ENCODE data around the gene CPS1.
A peak's percentile ranks its signal among the peaks of the same experiment; 100 is the strongest.

Gene CPS1

GRCh38 chr2:210604666-210605065, 48.3 kb downstream of the CPS1 start:
- DNase-seq = no peak

- no peak for DNase-seq
Measured at GRCh38 chr2:210606001-210606400, 49.6 kb downstream of the CPS1 start.

GRCh38 chr2:210611466-210611865, 55.1 kb downstream of the CPS1 start:
- DNase-seq = no peak

- no peak for DNase-seq
Measured at GRCh38 chr2:210616074-210616473, 59.7 kb downstream of the CPS1 start.

GRCh38 chr2:210617318-210617717, 60.9 kb downstream of the CPS1 start:
- no peak for DNase-seq

GRCh38 chr2:210617732-210618330, 61.4 kb downstream of the CPS1 start:
- DNase-seq = peak in 22 of 56 donors; percentile 1 to 42 (median 15)

- DNase-seq = no peak
Measured at GRCh38 chr2:210620456-210620855, 64.1 kb downstream of the CPS1 start.

GRCh38 chr2:210623506-210623905, 67.1 kb downstream of the CPS1 start:
- no peak for DNase-seq

GRCh38 chr2:210626849-210627248, 70.5 kb downstream of the CPS1 start:
- DNase-seq = no peak

GRCh38 chr2:210630873-210631560, 74.6 kb downstream of the CPS1 start:
- peak in 9 of 56 donors; percentile 0 to 11 (median 3) for DNase-seq

- no peak for DNase-seq
Measured at GRCh38 chr2:210633699-210634098, 77.3 kb downstream of the CPS1 start.

GRCh38 chr2:210635257-210635656, 78.9 kb downstream of the CPS1 start:
- no peak for DNase-seq

GRCh38 chr2:210642333-210642732, 85.9 kb downstream of the CPS1 start:
- peak in 1 of 56 donors; percentile 0 for DNase-seq

- no peak for DNase-seq
Measured at GRCh38 chr2:210647151-210647550, 90.8 kb downstream of the CPS1 start.

GRCh38 chr2:210654091-210654490, 97.7 kb downstream of the CPS1 start:
- no peak for DNase-seq

GRCh38 chr2:210655229-210655975, 99.0 kb downstream of the CPS1 start:
- DNase-seq = no peak

- DNase-seq = no peak
Measured at GRCh38 chr2:210657874-210658273, 101.5 kb downstream of the CPS1 start.

GRCh38 chr2:210660751-210661150, 104.4 kb downstream of the CPS1 start:
- DNase-seq = no peak

- DNase-seq = no peak
Measured at GRCh38 chr2:210662560-210662959, 106.2 kb downstream of the CPS1 start.

GRCh38 chr2:210663631-210664089, 107.3 kb downstream of the CPS1 start:
- DNase-seq = peak in 21 of 56 donors; percentile 1 to 54 (median 9)

- no peak for DNase-seq
Measured at GRCh38 chr2:210667711-210668110, 111.3 kb downstream of the CPS1 start.

GRCh38 chr2:210671065-210671464, 114.7 kb downstream of the CPS1 start:
- DNase-seq = peak in 4 of 56 donors; percentile 1 to 6 (median 2)
